Measurements from ENCODE around the gene DUSP23. TPM values are rescaled to one million over a fixed set of nuclear protein-coding genes. Genes with fewer than 3 reads are reported as not detected.

The DUSP23 gene
- total RNA-seq, 1 experiment from 2014 or later = 35.8 TPM

DNA sequence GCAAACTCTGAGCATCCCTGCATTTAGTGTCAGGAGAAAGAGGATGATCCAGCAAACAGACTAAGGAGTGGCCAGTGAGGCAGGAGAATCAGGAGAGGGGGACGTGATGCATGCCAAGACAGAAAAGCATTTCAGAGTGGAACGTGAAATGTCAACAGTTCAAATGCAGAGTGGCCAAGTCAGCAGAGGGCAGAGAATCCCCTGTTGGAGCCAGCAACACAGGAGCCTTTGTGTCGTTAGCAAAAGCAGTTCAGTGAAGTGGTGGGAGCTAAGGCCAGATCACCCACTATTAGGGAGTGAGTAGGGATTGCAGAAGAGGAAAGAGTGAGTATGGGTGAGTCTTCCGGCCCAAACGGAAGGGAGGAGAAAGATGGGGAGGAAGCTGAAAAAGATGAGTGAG is 14.8 kb downstream of the DUSP23 start:
- intact Hi-C loops (cut with micrococcal nuclease) = loop anchor here (5.0 to 10.0 kb wide), 3 partner anchors 57 to 583 kb away; no protein-coding TSS in a partner anchor

More for the DNA sequence above, 14.8 kb downstream of the DUSP23 start:
- Histone ChIP-seq H3K9ac (ENCODE audit: low read length) (no peak overlapping the region), H3K27me3 (ENCODE audit: insufficient read depth, low read length) (peaks cover 34% of the 10 kb centered on the region), H3K79me2 (ENCODE audit: insufficient read depth, low read length) (no peaks in the 10 kb centered on the region), H3K4me2 (ENCODE audit: low read length) (no peak overlapping the region), H3K9me2 (ENCODE audit: insufficient read depth) (no peaks in the 10 kb centered on the region), H3K36me3 (ENCODE audit: control insufficient read depth in 1 of 2, insufficient read depth in 2 of 2, low read length in 2 of 2) (no peaks in the 10 kb centered on the region), H3K9me3 (ENCODE audit: control insufficient read depth in 1 of 2, insufficient read depth in 1 of 2, low read depth in 1 of 2, low read length in 2 of 2) (no peaks in the 10 kb centered on the region), H3K4me3 (replicated peaks in 1 of 2; ENCODE audit: low read depth in 1 of 2, low read length in 2 of 2) (no peak overlapping the region), H3K4me1 (ENCODE audit: control insufficient read depth in 1 of 2, insufficient read depth in 2 of 2, low read length in 2 of 2) (no peaks in the 10 kb centered on the region), H4K20me1 (ENCODE audit: insufficient read depth) (no peaks in the 10 kb centered on the region), H2AFZ (ENCODE audit: low read depth, low read length, poor library complexity, severe bottlenecking) (no peak overlapping the region), H3K27ac (ENCODE audit: low read depth, low read length) (no peak overlapping the region)
- ATAC-seq = no peak
- ChIA-PET POLR2A (no interaction called here), CTCF (no interaction called here), RAD21 (ENCODE audit: low non-redundant PET in 1 of 2, low total read pairs in 2 of 2, uncharacterized antibody in 2 of 2, unreplicated experiment in 2 of 2) (no interaction called here)
- no peak for DNase-seq (ENCODE audit: low read depth, low spot score)
- TF ChIP-seq SP1 (IDR thresholded peaks at IDR 0.05; ENCODE audit: low read depth) (no peak), ELF1 (IDR thresholded peaks at IDR 0.05; ENCODE audit: borderline replicate concordance, low read depth) (no peak), POLR2AphosphoS5 (IDR thresholded peaks at IDR 0.05; ENCODE audit: low read depth, low read length) (no peak), POLR2A (IDR thresholded peaks at IDR 0.05; ENCODE audit: borderline replicate concordance, extremely low read depth, insufficient read depth, insufficient read length) (no peak), EZH2 (IDR thresholded peaks at IDR 0.05) (no peak), RAD21 (IDR thresholded peaks at IDR 0.05; ENCODE audit: low read depth) (no peak), YY1 (IDR thresholded peaks at IDR 0.05; ENCODE audit: extremely low read depth, insufficient replicate concordance, low read depth, low read length) (no peak), JUND (IDR thresholded peaks at IDR 0.05) (no peak), ZFX (IDR thresholded peaks at IDR 0.05) (no peak), FOSL1 (IDR thresholded peaks at IDR 0.05; ENCODE audit: low read depth) (no peak)
- TF ChIP-seq, protein P1, sequence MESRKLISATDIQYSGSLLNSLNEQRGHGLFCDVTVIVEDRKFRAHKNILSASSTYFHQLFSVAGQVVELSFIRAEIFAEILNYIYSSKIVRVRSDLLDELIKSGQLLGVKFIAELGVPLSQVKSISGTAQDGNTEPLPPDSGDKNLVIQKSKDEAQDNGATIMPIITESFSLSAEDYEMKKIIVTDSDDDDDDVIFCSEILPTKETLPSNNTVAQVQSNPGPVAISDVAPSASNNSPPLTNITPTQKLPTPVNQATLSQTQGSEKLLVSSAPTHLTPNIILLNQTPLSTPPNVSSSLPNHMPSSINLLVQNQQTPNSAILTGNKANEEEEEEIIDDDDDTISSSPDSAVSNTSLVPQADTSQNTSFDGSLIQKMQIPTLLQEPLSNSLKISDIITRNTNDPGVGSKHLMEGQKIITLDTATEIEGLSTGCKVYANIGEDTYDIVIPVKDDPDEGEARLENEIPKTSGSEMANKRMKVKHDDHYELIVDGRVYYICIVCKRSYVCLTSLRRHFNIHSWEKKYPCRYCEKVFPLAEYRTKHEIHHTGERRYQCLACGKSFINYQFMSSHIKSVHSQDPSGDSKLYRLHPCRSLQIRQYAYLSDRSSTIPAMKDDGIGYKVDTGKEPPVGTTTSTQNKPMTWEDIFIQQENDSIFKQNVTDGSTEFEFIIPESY (IDR thresholded peaks at IDR 0.05; ENCODE audit: extremely low read depth, insufficient replicate concordance, low read length) = no peak
- TF ChIP-seq, protein P2, sequence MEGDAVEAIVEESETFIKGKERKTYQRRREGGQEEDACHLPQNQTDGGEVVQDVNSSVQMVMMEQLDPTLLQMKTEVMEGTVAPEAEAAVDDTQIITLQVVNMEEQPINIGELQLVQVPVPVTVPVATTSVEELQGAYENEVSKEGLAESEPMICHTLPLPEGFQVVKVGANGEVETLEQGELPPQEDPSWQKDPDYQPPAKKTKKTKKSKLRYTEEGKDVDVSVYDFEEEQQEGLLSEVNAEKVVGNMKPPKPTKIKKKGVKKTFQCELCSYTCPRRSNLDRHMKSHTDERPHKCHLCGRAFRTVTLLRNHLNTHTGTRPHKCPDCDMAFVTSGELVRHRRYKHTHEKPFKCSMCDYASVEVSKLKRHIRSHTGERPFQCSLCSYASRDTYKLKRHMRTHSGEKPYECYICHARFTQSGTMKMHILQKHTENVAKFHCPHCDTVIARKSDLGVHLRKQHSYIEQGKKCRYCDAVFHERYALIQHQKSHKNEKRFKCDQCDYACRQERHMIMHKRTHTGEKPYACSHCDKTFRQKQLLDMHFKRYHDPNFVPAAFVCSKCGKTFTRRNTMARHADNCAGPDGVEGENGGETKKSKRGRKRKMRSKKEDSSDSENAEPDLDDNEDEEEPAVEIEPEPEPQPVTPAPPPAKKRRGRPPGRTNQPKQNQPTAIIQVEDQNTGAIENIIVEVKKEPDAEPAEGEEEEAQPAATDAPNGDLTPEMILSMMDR (IDR thresholded peaks at IDR 0.05 in 2 of 3, conservative IDR thresholded peaks at IDR 0.05 in 1 of 3; ENCODE audit: borderline replicate concordance in 1 of 3, insufficient read depth in 1 of 3, low read depth in 2 of 3, low read length in 2 of 3) = no peak
- BruUV-seq (replicated peaks) = no TSS peak
